ENCODE measurements around the gene SEC22A. TPM values are rescaled to one million over a fixed set of nuclear protein-coding genes. Genes with fewer than 3 reads are reported as not detected.

The SEC22A gene
- total and polyA plus RNA-seq, 12 donors, result 4.6 to 67.2 (median 21.0) TPM

GRCh38 chr3:123279121-123279520, 77.4 kb downstream of the SEC22A start:
- Histone ChIP-seq H3K4me3 (no peak overlapping the region), H3K27me3 (no peaks in the 10 kb centered on the region), H3K36me3 (replicated peaks in 1 of 2) (no peaks in the 10 kb centered on the region), H3K27ac (no peak overlapping the region), H3K9me3 (replicated peaks in 1 of 3) (no peaks in the 10 kb centered on the region), H3K4me1 (replicated peaks in 1 of 2) (no peaks in the 10 kb centered on the region)
- peak in 1 of 7 donors; percentile 28 for DNase-seq
- WGBS, 4 donors, result 67 to 82% (median 71%) methylated on average over 7 of the region's 7 CpGs
- intact Hi-C loops (cut with DNase I), result no loop called here
- TF ChIP-seq CTCF (IDR thresholded peaks at IDR 0.05) (no peak), POLR2A (IDR thresholded peaks at IDR 0.05) (no peak)

GRCh38 chr3:123281406-123281805, 79.7 kb downstream of the SEC22A start:
- 89 to 96% (median 94%) methylated on average over 3 of the region's 3 CpGs for WGBS, 4 donors
- intact Hi-C loops (cut with DNase I), result no loop called here
- H3K36me3 ChIP-seq (replicated peaks in 1 of 2), result no peaks in the 10 kb centered on the region

GRCh38 chr3:123281929-123282328, 80.2 kb downstream of the SEC22A start:
- Histone ChIP-seq H3K9me3 (replicated peaks in 1 of 3) (no peaks in the 10 kb centered on the region), H3K36me3 (replicated peaks in 1 of 2) (no peaks in the 10 kb centered on the region), H3K4me3 (no peak overlapping the region), H3K27ac (no peak overlapping the region), H3K27me3 (no peaks in the 10 kb centered on the region), H3K4me1 (replicated peaks in 1 of 2) (no peaks in the 10 kb centered on the region)
- 88 to 97% (median 91%) methylated on average over 2 of the region's 2 CpGs for WGBS, 4 donors
- intact Hi-C loops (cut with DNase I), result no loop called here
- peak in 1 of 7 donors; percentile 4 for DNase-seq
- no peak for TF ChIP-seq CTCF (IDR thresholded peaks at IDR 0.05)
- TF ChIP-seq POLR2A (IDR thresholded peaks at IDR 0.05), result no peak

More at GRCh38 chr3:123281406-123281805, 79.7 kb downstream of the SEC22A start:
- DNase-seq, result no peak
- Histone ChIP-seq H3K27ac (no peak overlapping the region), H3K4me3 (no peak overlapping the region), H3K4me1 (replicated peaks in 1 of 2) (no peaks in the 10 kb centered on the region), H3K9me3 (replicated peaks in 1 of 3) (no peaks in the 10 kb centered on the region), H3K27me3 (no peaks in the 10 kb centered on the region)
- TF ChIP-seq CTCF (IDR thresholded peaks at IDR 0.05) (no peak), POLR2A (IDR thresholded peaks at IDR 0.05) (no peak)

GRCh38 chr3:123282461-123282860, 80.7 kb downstream of the SEC22A start:
- 74 to 88% (median 84%) methylated on average over 8 of the region's 8 CpGs for WGBS, 4 donors
- Histone ChIP-seq H3K27ac (no peak overlapping the region), H3K9me3 (replicated peaks in 1 of 3) (no peaks in the 10 kb centered on the region), H3K4me1 (replicated peaks in 1 of 2) (no peaks in the 10 kb centered on the region), H3K36me3 (replicated peaks in 1 of 2) (no peaks in the 10 kb centered on the region), H3K27me3 (no peaks in the 10 kb centered on the region), H3K4me3 (no peak overlapping the region)
- peak in 1 of 7 donors; percentile 43 for DNase-seq
- TF ChIP-seq CTCF (IDR thresholded peaks at IDR 0.05), result no peak
- intact Hi-C loops (cut with DNase I), result no loop called here

All from adrenal gland (tissue), 12 donors.